Measurements from ENCODE around the gene C3orf70.

C3orf70 gene

GRCh38 chr3:185028121-185028520 lies 124.7 kb downstream of the C3orf70 start:
- Histone ChIP-seq H4K20me1 (ENCODE audit: insufficient read depth, low read length) (no peaks in the 10 kb centered on the region), H3K9me3 (ENCODE audit: insufficient read depth, low read length) (no peaks in the 10 kb centered on the region), H3K79me2 (ENCODE audit: low read length) (no peaks in the 10 kb centered on the region), H3K9ac (ENCODE audit: low read length) (no peak overlapping the region), H3K27ac (ENCODE audit: low read length) (no peak overlapping the region), H3K4me3 (ENCODE audit: low read length) (no peak overlapping the region), H2AFZ (ENCODE audit: low read depth, low read length) (no peak overlapping the region), H3K4me1 (ENCODE audit: low read length) (no peaks in the 10 kb centered on the region), H3K36me3 (replicated peaks; ENCODE audit: low read depth, low read length) (peaks cover 2% of the 10 kb centered on the region), H3K27me3 (ENCODE audit: low read depth, low read length) (no peaks in the 10 kb centered on the region), H3K4me2 (ENCODE audit: low read length) (no peak overlapping the region)
- no peak for TF ChIP-seq CTCF (IDR thresholded peaks at IDR 0.05; ENCODE audit: low read depth, low read length)
- no peak for TF ChIP-seq EZH2phosphoT487 (IDR thresholded peaks at IDR 0.05; ENCODE audit: low read depth)
